Brain microvascular endothelial cell (primary cell): ENCODE measurements around the gene CRTAC1.

Source experiments
- DNase-seq: peaks from one replicate; pipeline ENCODE4 v3.0.0-alpha.2; 2020
- H3K27ac ChIP-seq: fragments of 250-450 bp; sonication (Bioruptor Pico); 2 replicates; pipeline ENCODE4 v1.5.1; 2020; ENCODE audit warnings: mild to moderate bottlenecking, moderate library complexity
- H3K27me3 ChIP-seq: fragments of 250-450 bp; sonication (Bioruptor Pico); replicated peaks from 2 replicates; pipeline ENCODE4 v1.5.1; 2020; ENCODE audit warnings: mild to moderate bottlenecking
- H3K36me3 ChIP-seq: fragments of 250-450 bp; sonication (Bioruptor Pico); replicated peaks from 2 replicates; pipeline ENCODE4 v1.5.1; 2020; ENCODE audit warnings: mild to moderate bottlenecking
- H3K4me3 ChIP-seq: 2 replicates; pipeline ENCODE4 v1.5.1; 2011; ENCODE audit warnings: low read depth, mild to moderate bottlenecking, control low read depth, low read length, moderate library complexity
- CTCF ChIP-seq: IDR thresholded peaks from 2 replicates; pipeline ENCODE4 v1.5.1; 2011; ENCODE audit warnings: low read depth, mild to moderate bottlenecking, moderate library complexity, low read length, control low read depth, inconsistent platforms; ENCODE audit errors: missing control alignments
- in situ Hi-C: cut with HindIII; loops from 2 replicates; pipeline ENCODE4 v1.10.0; 2017; ENCODE audit warnings: low sequenced_read_pairs, low pct_ligation_motif_present

CRTAC1 gene

GRCh38 chr10:97916586-97916985, 113.8 kb downstream of the CRTAC1 start:
- no peak overlapping the region for H3K4me3 ChIP-seq
- TF ChIP-seq CTCF = no peak
- no peaks in the 10 kb centered on the region for H3K36me3 ChIP-seq
- DNase-seq = no peak
- peaks cover 2% of the 10 kb centered on the region for H3K27me3 ChIP-seq
- no peak overlapping the region for H3K27ac ChIP-seq
- in situ Hi-C loops = no loop called here

- Histone ChIP-seq H3K36me3 (no peaks in the 10 kb centered on the region), H3K4me3 (no peak overlapping the region), H3K27me3 (peaks cover 2% of the 10 kb centered on the region), H3K27ac (no peak overlapping the region)
- in situ Hi-C loops = no loop called here
- TF ChIP-seq CTCF = no peak
- DNase-seq = no peak
Observed at GRCh38 chr10:97915346-97916131, 114.9 kb downstream of the CRTAC1 start.

GRCh38 chr10:97914837-97915211, 115.6 kb downstream of the CRTAC1 start:
- Histone ChIP-seq H3K27ac (no peak overlapping the region), H3K4me3 (no peak overlapping the region), H3K27me3 (peaks cover 2% of the 10 kb centered on the region), H3K36me3 (no peaks in the 10 kb centered on the region)
- peak; percentile 37 for DNase-seq
- in situ Hi-C loops = no loop called here
- TF ChIP-seq CTCF = peak; percentile 93

- in situ Hi-C loops = no loop called here
- no peak overlapping the region for H3K27ac ChIP-seq
- TF ChIP-seq CTCF = no peak
- no peaks in the 10 kb centered on the region for H3K36me3 ChIP-seq
- H3K4me3 ChIP-seq = no peak overlapping the region
- DNase-seq = no peak
- H3K27me3 ChIP-seq = peaks cover 2% of the 10 kb centered on the region
Observed at GRCh38 chr10:97914171-97914836, 116.1 kb downstream of the CRTAC1 start.

- Histone ChIP-seq H3K36me3 (no peaks in the 10 kb centered on the region), H3K27ac (no peak overlapping the region), H3K27me3 (peaks cover 2% of the 10 kb centered on the region), H3K4me3 (no peak overlapping the region)
- in situ Hi-C loops = no loop called here
- TF ChIP-seq CTCF = no peak
- no peak for DNase-seq
Observed at GRCh38 chr10:97913614-97914013, 116.8 kb downstream of the CRTAC1 start.
